HepG2 (cell line): ENCODE data around the gene THRB.

Source experiments
- ATF2 ChIP-seq: sonication (generic); formaldehyde crosslinking; IDR thresholded peaks from 2 replicates; pipeline ENCODE4 v1.4.0; 2020; ENCODE audit warnings: missing genetic modification reagents
- CHD2 ChIP-seq: IDR thresholded peaks from 2 replicates; pipeline ENCODE4 v1.6.1; 2011; ENCODE audit warnings: low read depth, low read length, improper control_type of control experiment
- DMAP1 ChIP-seq: IDR thresholded peaks from 2 replicates; pipeline ENCODE4 v1.6.1; 2016
- LCORL ChIP-seq, 2 experiments: fragments of 450-650 bp in 1 of 2; sonication (generic) in 1 of 2; formaldehyde crosslinking in 1 of 2; IDR thresholded peaks; 2 replicates each; pipeline versions ENCODE4 v1.5.0 to v1.6.1; 2017 to 2020; ENCODE audit warnings: antibody characterized with exemption in 1 of 2, missing genetic modification reagents in 1 of 2
- PBX3 ChIP-seq: sonication (generic); formaldehyde crosslinking; IDR thresholded peaks from 2 replicates; pipeline ENCODE4 v1.8.1; 2023; ENCODE audit warnings: missing genetic modification reagents, inconsistent platforms, borderline replicate concordance
- ZNF407 ChIP-seq: sonication (generic); formaldehyde crosslinking; IDR thresholded peaks from one replicate; pipeline ENCODE4 v1.5.1; 2020; ENCODE audit warnings: mild to moderate bottlenecking, missing genetic modification reagents; ENCODE audit errors: not compliant biosample characterization

GRCh38 chr3:24258260-24258659 lies 236.4 kb downstream of the THRB start:
- TF ChIP-seq DMAP1 (no peak), LCORL (IDR thresholded peaks at IDR 0.05) (no peak), LCORL (CRISPR knock-in tag; IDR thresholded peaks at IDR 0.05) (no peak), CHD2 (no peak), ATF2 (CRISPR knock-in tag) (no peak), ZNF407 (CRISPR knock-in tag) (no peak), PBX3 (CRISPR knock-in tag) (no peak)
